Activated gamma-delta T cell (primary cell): ENCODE results near the gene SLC16A4.
"Not testable (repeated sequence)": the region's sequence is repeated elsewhere in the genome, so short reads cannot be mapped to it uniquely, and the experiment has no call there.

ENCODE experiments used
- DNase-seq: peaks from one replicate; lab custom pipeline; 2025; lab: John Stamatoyannopoulos, UW
- total RNA-seq, 2 donors: gene quantifications; one replicate each; lab custom pipeline; 2026; lab: John Stamatoyannopoulos, UW

The SLC16A4 gene
- 0.31 to 0.41 reads per million in 2 donors for total RNA-seq

- DNase-seq = no peak
Measured at GRCh38 chr1:110390692-110391245, at the start of gene SLC16A4. TSS of gene SLC16A4 (minus strand) at chr1:110391026. CDS start at chr1:110389323, 1,703 bp downstream.

- not testable (repeated sequence) for DNase-seq
Measured at GRCh38 chr1:110439873-110440272, 49.0 kb upstream of the SLC16A4 start.

GRCh38 chr1:110438893-110439292, 48.1 kb upstream of the SLC16A4 start:
- DNase-seq = no peak

GRCh38 chr1:110437645-110438299, 46.9 kb upstream of the SLC16A4 start:
- DNase-seq = not testable (repeated sequence)

- no peak for DNase-seq
Measured at GRCh38 chr1:110436635-110437034, 45.8 kb upstream of the SLC16A4 start.

GRCh38 chr1:110434946-110435345, 44.1 kb upstream of the SLC16A4 start:
- no peak for DNase-seq

GRCh38 chr1:110433803-110434202, 43.0 kb upstream of the SLC16A4 start:
- DNase-seq = no peak

- no peak for DNase-seq
Measured at GRCh38 chr1:110433213-110433612, 42.4 kb upstream of the SLC16A4 start.

- DNase-seq = no peak
Measured at GRCh38 chr1:110430901-110431300, 40.1 kb upstream of the SLC16A4 start.

GRCh38 chr1:110430366-110430765, 39.5 kb upstream of the SLC16A4 start:
- no peak for DNase-seq

GRCh38 chr1:110428946-110429345, 38.1 kb upstream of the SLC16A4 start:
- DNase-seq = no peak

- DNase-seq = no peak
Measured at GRCh38 chr1:110426854-110427253, 36.0 kb upstream of the SLC16A4 start.

- no peak for DNase-seq
Measured at GRCh38 chr1:110425612-110426152, 34.9 kb upstream of the SLC16A4 start.

GRCh38 chr1:110424699-110425611, 34.1 kb upstream of the SLC16A4 start:
- DNase-seq = no peak

GRCh38 chr1:110420874-110421793, 30.3 kb upstream of the SLC16A4 start:
- DNase-seq = no peak

- no peak for DNase-seq
Measured at GRCh38 chr1:110420023-110420662, 29.3 kb upstream of the SLC16A4 start.

- no peak for DNase-seq
Measured at GRCh38 chr1:110418729-110419128, 27.9 kb upstream of the SLC16A4 start.

GRCh38 chr1:110413045-110413444, 22.2 kb upstream of the SLC16A4 start:
- DNase-seq = not testable (repeated sequence)

GRCh38 chr1:110412576-110412975, 21.8 kb upstream of the SLC16A4 start:
- DNase-seq = no peak

GRCh38 chr1:110411173-110411735, 20.4 kb upstream of the SLC16A4 start:
- DNase-seq = no peak
